NT2/D1 (cell line): ENCODE data around the gene TMEM259.

Source experiments
- YY1 ChIP-seq: IDR thresholded peaks from 2 replicates; pipeline ENCODE4 v1.6.1; 2011; ENCODE audit not compliant: insufficient read length, insufficient read depth
- ZNF274 ChIP-seq: IDR thresholded peaks from 2 replicates; pipeline ENCODE4 v1.6.1; 2011; ENCODE audit warnings: mild to moderate bottlenecking, low read depth, low read length

GRCh38 chr19:960601-960938, 60.4 kb downstream of the TMEM259 start:
- TF ChIP-seq YY1 (no peak), ZNF274 (no peak)
